Measurements from ENCODE around the gene KRTAP6-3.

The KRTAP6-3 gene

DNA sequence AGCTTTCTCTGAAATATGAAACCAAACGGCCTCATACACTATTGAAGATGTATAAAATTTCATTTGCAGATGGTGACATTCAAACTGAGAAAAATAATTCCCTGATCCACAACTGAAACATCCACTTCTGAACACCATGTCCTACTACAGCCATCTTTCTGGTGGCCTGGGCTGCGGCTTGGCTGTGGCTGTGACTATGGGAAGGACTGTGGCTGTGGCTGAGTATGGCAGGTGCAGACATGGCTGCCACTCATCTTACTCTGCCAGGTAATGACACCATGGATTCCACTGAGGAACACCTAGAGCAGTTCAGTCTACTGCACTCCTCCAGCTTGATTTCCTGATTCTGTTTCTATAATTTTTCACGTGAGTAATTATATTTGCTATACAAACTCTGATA, 28.3 kb downstream of the KRTAP6-3 start, which contains the start of gene KRTAP20-4:
Gene KRTAP20-4, plus strand, starts transcription at position 106 of the 400 bp plus-strand sequence.
- TF ChIP-seq, protein P1, sequence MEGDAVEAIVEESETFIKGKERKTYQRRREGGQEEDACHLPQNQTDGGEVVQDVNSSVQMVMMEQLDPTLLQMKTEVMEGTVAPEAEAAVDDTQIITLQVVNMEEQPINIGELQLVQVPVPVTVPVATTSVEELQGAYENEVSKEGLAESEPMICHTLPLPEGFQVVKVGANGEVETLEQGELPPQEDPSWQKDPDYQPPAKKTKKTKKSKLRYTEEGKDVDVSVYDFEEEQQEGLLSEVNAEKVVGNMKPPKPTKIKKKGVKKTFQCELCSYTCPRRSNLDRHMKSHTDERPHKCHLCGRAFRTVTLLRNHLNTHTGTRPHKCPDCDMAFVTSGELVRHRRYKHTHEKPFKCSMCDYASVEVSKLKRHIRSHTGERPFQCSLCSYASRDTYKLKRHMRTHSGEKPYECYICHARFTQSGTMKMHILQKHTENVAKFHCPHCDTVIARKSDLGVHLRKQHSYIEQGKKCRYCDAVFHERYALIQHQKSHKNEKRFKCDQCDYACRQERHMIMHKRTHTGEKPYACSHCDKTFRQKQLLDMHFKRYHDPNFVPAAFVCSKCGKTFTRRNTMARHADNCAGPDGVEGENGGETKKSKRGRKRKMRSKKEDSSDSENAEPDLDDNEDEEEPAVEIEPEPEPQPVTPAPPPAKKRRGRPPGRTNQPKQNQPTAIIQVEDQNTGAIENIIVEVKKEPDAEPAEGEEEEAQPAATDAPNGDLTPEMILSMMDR (IDR thresholded peaks at IDR 0.05; ENCODE audit: insufficient read depth, missing control alignments) = no peak
- DNase-seq (ENCODE audit: insufficient read length, low spot score) (no peak), FAIRE-seq (no peak)

DNA sequence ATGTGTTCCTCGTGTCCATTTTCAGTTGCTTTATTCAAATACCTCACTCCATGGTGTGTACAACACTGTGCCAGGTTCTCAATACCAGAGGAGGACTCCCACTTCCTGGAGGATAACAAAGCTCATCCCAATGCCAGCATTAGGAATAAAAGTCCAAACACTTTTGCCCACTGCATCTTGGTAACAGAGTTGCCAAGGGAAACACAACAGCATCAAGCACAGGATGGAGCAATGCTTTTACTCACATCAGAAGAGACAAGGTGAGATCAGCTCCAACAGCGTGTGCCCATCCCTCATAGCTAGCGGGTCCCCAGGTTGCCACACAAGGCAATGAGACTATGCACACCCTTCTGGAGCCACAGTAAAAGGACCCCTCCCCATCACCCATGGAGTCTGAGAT, 31.1 kb downstream of the KRTAP6-3 start:
- DNase-seq (ENCODE audit: insufficient read length, low spot score) (no peak), FAIRE-seq (no peak)

DNA sequence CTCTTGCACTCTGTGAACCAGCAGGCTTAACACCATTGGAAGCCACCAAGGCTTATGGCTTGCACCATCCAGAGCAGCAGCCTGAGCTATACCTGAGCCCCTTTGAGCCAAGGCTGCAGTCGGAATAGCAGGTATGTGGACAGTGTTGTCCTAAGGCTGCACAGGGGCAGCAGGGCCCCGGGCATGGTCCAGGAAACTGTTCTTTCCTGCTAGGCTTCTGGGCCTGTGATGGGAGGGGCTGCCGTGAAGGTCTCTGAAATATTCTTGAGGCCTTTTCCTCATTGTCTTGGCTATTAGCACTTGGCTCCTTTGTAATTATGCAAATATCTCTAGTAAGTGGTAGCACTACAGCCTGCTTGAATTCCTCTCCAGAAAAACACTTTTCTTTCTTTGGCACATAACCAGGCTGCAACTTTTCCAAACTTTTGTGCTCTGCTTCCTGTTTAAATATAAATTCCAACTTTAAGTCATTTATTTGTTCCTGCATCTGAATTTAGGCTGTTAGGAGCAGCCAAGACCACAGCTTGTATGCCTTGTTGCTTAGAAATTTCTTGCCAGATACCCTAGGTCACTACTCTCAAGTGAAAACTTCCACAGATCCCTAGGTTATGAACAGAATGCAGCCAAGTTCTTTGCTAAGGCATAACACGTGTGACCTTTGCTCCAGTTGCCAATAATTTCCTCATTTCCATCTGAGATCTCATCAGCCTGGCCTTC, 33.4 kb downstream of the KRTAP6-3 start:
- no peak for FAIRE-seq

More for the DNA sequence above, 31.1 kb downstream of the KRTAP6-3 start:
- TF ChIP-seq, protein P1 (IDR thresholded peaks at IDR 0.05; ENCODE audit: insufficient read depth, missing control alignments) = no peak

DNA sequence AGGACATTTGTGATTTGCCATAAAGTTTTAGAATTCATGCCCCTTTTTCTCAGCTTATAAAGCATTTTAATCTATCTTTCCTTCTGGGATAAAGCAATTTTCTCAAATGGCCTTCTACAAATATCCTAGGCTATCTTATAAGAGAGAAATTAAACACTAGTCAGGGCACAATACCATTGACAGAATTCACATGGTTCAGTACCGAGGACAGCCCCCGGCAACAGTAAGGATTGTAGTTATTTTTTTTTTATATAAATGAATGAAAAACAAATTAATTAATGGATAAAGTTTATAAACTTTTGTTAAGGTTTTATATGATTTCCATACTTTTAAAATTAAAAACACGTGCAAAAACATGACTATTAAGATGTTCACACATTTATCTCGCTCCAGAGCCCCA, 35.9 kb downstream of the KRTAP6-3 start:
- TF ChIP-seq, protein P1 (IDR thresholded peaks at IDR 0.05; ENCODE audit: insufficient read depth, missing control alignments) = no peak
- no peak for DNase-seq (ENCODE audit: insufficient read length, low spot score)
- FAIRE-seq = no peak

More for the DNA sequence above, 33.4 kb downstream of the KRTAP6-3 start:
- DNase-seq (ENCODE audit: insufficient read length, low spot score) = no peak
- TF ChIP-seq, protein P1 (IDR thresholded peaks at IDR 0.05; ENCODE audit: insufficient read depth, missing control alignments) = no peak

DNA sequence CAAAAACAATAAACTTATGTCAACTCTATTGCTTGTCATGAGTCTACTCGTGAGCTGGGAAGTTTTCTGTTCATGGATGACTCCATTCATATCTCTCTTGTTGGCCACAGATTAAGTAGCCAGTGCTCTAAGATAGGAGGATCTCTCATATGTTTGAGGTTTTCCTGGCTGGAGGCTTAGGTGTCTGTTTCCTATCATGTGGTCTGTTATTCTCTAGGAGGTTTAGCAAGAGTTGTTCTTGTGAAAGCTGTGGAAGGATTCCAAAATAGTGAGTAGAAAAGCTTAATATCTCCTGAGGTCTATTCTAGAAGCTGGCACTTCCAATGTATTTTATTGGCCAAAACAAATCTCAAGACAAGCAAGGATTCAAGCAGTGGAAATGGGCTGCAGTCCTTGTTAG, 37.0 kb downstream of the KRTAP6-3 start:
- FAIRE-seq = no peak
- TF ChIP-seq, protein P1 (IDR thresholded peaks at IDR 0.05; ENCODE audit: insufficient read depth, missing control alignments) = no peak
- DNase-seq (ENCODE audit: insufficient read length, low spot score) = no peak

DNA sequence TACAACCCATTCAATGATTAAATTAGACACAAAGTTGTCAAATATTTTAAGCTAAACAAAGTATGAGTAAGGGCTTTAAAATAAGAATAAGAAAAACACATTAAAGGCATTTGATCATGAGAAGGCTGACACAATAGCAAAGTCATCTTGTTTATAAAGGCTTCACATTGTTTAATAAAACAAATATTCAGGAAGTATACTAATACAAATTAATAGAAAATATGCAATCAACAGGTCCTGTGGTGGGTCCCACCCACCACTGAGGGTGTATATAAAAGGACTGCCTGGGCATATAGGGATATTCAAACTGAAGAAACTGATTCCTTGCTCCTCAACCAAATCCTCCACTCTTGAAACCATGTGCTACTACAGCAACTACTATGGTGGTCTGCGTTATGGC, 42.7 kb downstream of the KRTAP6-3 start, which contains the start of gene KRTAP20-2:
Gene KRTAP20-2, plus strand, starts transcription at position 301 of the 400 bp plus-strand sequence. Its CDS starts 58 bp downstream, at position 359.
- no peak for FAIRE-seq
- TF ChIP-seq, protein P1 (IDR thresholded peaks at IDR 0.05; ENCODE audit: insufficient read depth, missing control alignments) = no peak
- DNase-seq (ENCODE audit: insufficient read length, low spot score) = no peak

DNA sequence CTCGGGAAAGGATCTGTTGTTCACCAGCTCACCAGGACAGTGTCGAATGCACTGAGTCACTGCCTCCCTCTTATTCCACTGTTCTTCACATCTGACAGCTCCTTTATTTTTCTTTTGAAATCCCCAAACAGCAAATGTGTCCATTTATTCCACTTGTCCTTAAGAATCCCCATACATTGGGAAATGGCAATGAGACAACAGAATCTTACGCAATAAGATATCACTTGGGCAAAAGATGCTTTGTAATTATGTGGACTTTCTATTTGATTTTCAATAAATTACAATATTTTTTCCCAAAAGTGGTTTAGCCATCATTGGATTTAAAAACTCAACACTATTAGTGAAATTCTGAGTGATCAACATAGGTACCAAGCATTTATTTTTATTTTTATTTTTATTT, 46.4 kb downstream of the KRTAP6-3 start:
- TF ChIP-seq, protein P1 (IDR thresholded peaks at IDR 0.05; ENCODE audit: insufficient read depth, missing control alignments) = no peak
- no peak for DNase-seq (ENCODE audit: insufficient read length, low spot score)
- no peak for FAIRE-seq
